Pancreas (tissue), 10 donors: ENCODE measurements around the gene OR5B2. TPM values are rescaled to one million over a fixed set of nuclear protein-coding genes. Genes with fewer than 3 reads are reported as not detected.

Experiments
- ATAC-seq, 4 donors: fragments of 200-7000 bp; cut with Tn5 transposase; one replicate each; pipeline versions ENCODE4 v1.8.0 to v1.9.1; 2020; ENCODE audit warnings: mild to moderate bottlenecking in 4 of 4, moderate library complexity in 4 of 4
- DNase-seq, 6 donors: peaks; one replicate each; pipeline ENCODE4 v3.0.0-alpha.2; 2020
- FAIRE-seq: peaks from 2 replicates; lab custom pipeline; 2012; peaks lifted over from hg19 to GRCh38; lab: Jason Lieb, UNC
- H3K27ac ChIP-seq, 4 donors: fragments of 200-600 bp; sonication (generic); 1 replicate in 3 of 4; 2 replicates in 1 of 4; pipeline versions ENCODE4 v1.5.0 to v1.8.0; 2020
- H3K27me3 ChIP-seq, 4 donors: fragments of 200-600 bp; one replicate each; pipeline ENCODE4 v1.8.0; 2021
- H3K36me3 ChIP-seq, 3 donors: fragments of 200-600 bp; sonication (generic) in 1 of 3; one replicate each; pipeline versions ENCODE4 v1.5.0 to v1.8.0; 2020 to 2021
- H3K4me1 ChIP-seq, 3 donors: fragments of 200-600 bp; one replicate each; pipeline ENCODE4 v1.8.0; 2021
- H3K4me3 ChIP-seq, 4 donors: fragments of 200-600 bp; sonication (generic) in 2 of 4; one replicate each; pipeline versions ENCODE4 v1.5.0 to v1.8.0; 2020 to 2021
- H3K9me3 ChIP-seq, 4 donors: fragments of 200-600 bp; one replicate each; pipeline ENCODE4 v1.8.0; 2021
- WGBS, 2 donors: extraction: QIAGEN DNeasy Blood & Tissue Kit; methylation state at CpG; one replicate each; pipeline ENCODE4 v1.1.7; 2013; 5-methylcytosine and 5-hydroxymethylcytosine counted together
- intact Hi-C, 3 donors: fragments of 100-400 bp; cut with DNase I; formaldehyde crosslinking; loops; one replicate each; pipeline versions ENCODE4 v1.11.1 to v1.14.2; 2022
- polyA plus RNA-seq, 2 donors: library from polyadenylated mRNA; stranded (reverse); fragments of 200-250 nt; gene quantifications; one replicate each; pipeline ENCODE4 v1.2.3, GENCODE V29; 2013
- total RNA-seq, 6 donors: library from RNA; stranded (reverse); fragmentation: NEBNext Ultra II Directional in 4 of 6; extraction: Animal tissue kit (Norgen Biotek cat#: 25700) in 4 of 6; gene quantifications; one replicate each; pipeline versions ENCODE4 v1.2.1 to v1.2.4, GENCODE V29; 2021 to 2023
- TF ChIP-seq, protein P1 (sequence below), 4 donors: fragments of 200-600 bp; sonication (generic) in 3 of 4; IDR thresholded peaks; one replicate each; pipeline versions ENCODE4 v1.5.0 to v1.8.0; 2021; ENCODE audit warnings: antibody characterized with exemption in 4 of 4
- donor health status: healthy with polysubstance abuse.
- donor health status: DM: no; HTN: no; CAD: no; lungs with moderate emphysema.
- donor health status: DM: no; HTN: no; CAD: no.
- donor health status: control.
- donor health status: control.
- donor health status: Bipolar disorder and iron deficiency.
- donor health status: DM: yes; HTN: yes; CAD: no.
- donor health status: DM: no; HTN: no; CAD: no.
- donor health status: DM: no; HTN: no; CAD: no.
- donor health status: DM: yes; HTN: yes; CAD: no.

Gene OR5B2
- total and polyA plus RNA-seq, 8 donors, result not detected

GRCh38 chr11:58446294-58446693 is 18.4 kb upstream of the OR5B2 start:
- FAIRE-seq (no peak), DNase-seq (no peak), ATAC-seq (no peak)
- H3K9me3 ChIP-seq, result no peaks in the 10 kb centered on the region
- no peak overlapping the region for H3K4me3 ChIP-seq
- no peaks in the 10 kb centered on the region for H3K36me3 ChIP-seq
- TF ChIP-seq, protein P1, sequence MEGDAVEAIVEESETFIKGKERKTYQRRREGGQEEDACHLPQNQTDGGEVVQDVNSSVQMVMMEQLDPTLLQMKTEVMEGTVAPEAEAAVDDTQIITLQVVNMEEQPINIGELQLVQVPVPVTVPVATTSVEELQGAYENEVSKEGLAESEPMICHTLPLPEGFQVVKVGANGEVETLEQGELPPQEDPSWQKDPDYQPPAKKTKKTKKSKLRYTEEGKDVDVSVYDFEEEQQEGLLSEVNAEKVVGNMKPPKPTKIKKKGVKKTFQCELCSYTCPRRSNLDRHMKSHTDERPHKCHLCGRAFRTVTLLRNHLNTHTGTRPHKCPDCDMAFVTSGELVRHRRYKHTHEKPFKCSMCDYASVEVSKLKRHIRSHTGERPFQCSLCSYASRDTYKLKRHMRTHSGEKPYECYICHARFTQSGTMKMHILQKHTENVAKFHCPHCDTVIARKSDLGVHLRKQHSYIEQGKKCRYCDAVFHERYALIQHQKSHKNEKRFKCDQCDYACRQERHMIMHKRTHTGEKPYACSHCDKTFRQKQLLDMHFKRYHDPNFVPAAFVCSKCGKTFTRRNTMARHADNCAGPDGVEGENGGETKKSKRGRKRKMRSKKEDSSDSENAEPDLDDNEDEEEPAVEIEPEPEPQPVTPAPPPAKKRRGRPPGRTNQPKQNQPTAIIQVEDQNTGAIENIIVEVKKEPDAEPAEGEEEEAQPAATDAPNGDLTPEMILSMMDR (IDR thresholded peaks at IDR 0.05), result no peak
- H3K27me3 ChIP-seq, result no peaks in the 10 kb centered on the region
- 66 to 73% methylated on average over 6 of the region's 6 CpGs for WGBS, 2 donors
- no peak overlapping the region for H3K27ac ChIP-seq
- intact Hi-C loops, result no loop called here
- H3K4me1 ChIP-seq, result no peaks in the 10 kb centered on the region

GRCh38 chr11:58444300-58444699 is 16.4 kb upstream of the OR5B2 start:
- TF ChIP-seq, protein P1 (IDR thresholded peaks at IDR 0.05), result no peak
- no peak overlapping the region for H3K4me3 ChIP-seq
- no peak for ATAC-seq
- WGBS, 2 donors, result 66 to 84% methylated on average over 2 of the region's 2 CpGs
- no peak for DNase-seq
- no peaks in the 10 kb centered on the region for H3K27me3 ChIP-seq
- no peaks in the 10 kb centered on the region for H3K4me1 ChIP-seq
- intact Hi-C loops, result no loop called here
- no peak overlapping the region for H3K27ac ChIP-seq
- no peak for FAIRE-seq
- H3K36me3 ChIP-seq, result no peaks in the 10 kb centered on the region
- H3K9me3 ChIP-seq, result no peaks in the 10 kb centered on the region

DNA sequence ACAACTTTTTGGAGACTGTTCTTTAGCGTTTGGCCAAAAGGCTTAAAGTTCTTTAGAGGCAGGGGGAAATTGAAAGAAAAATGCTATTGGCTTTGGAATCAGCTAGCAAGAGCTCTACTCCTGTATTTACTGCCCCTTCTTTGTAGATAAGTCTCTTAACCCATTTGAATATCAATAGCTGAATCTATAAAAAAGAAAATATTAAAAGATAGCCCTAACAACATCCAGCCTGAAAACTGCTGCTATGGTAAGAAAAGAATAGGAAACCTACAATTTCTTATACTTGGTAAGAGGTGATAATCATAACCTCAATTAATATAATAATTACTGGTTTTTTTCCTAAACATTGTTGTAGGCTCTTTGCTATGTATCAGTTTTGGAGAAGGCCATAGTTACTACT is 14.2 kb upstream of the OR5B2 start, which contains the start of gene OR5B12:
Gene OR5B12 (minus strand): TSS at position 101 of the 400 bp plus-strand sequence. CDS start 2,085 bp downstream, outside the sequence.
- WGBS, 2 donors, result 60 to 71% methylated on average over 1 of the region's 1 CpG
- Histone ChIP-seq H3K27ac (no peak within 1 kb of the TSS), H3K4me1 (no peaks in the 10 kb centered on the region), H3K4me3 (no peak within 1 kb of the TSS), H3K27me3 (no peaks in the 10 kb centered on the region), H3K9me3 (no peaks in the 10 kb centered on the region), H3K36me3 (no peaks in the 10 kb centered on the region)
- ATAC-seq (no peak), FAIRE-seq (no peak), DNase-seq (no peak)
- intact Hi-C loops, result no loop called here
- TF ChIP-seq, protein P1 (IDR thresholded peaks at IDR 0.05), result no peak

GRCh38 chr11:58438486-58438885 is 10.6 kb upstream of the OR5B2 start:
- ATAC-seq (no peak), DNase-seq (no peak), FAIRE-seq (no peak)
- TF ChIP-seq, protein P1 (IDR thresholded peaks at IDR 0.05), result no peak
- no peaks in the 10 kb centered on the region for H3K27me3 ChIP-seq
- H3K9me3 ChIP-seq, result no peaks in the 10 kb centered on the region
- 14 to 35% methylated on average over 4 of the region's 4 CpGs for WGBS, 2 donors
- no peak overlapping the region for H3K27ac ChIP-seq
- no peak overlapping the region for H3K4me3 ChIP-seq
- intact Hi-C loops, result no loop called here
- H3K4me1 ChIP-seq, result no peaks in the 10 kb centered on the region
- H3K36me3 ChIP-seq, result no peaks in the 10 kb centered on the region

DNA sequence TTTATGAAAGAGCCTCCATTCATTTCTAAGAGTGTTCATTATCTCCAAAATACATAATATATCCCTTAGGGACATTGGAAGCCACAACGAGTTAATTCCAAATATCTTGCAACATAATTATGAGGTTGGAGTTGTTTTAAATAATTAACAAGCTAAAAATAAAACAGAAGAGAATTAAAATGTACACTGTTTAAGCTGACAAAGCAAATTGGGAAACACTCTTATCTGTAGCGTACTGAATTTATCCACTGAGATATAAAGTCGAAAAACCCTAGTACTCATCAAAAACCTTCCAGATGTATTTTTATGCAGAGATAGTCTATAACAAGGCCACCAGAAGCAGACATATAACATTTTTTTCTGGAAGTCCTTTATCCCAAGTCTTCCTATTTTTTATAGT is 6.3 kb upstream of the OR5B2 start:
- DNase-seq (no peak), FAIRE-seq (no peak), ATAC-seq (no peak)
- intact Hi-C loops, result no loop called here
- H3K27ac ChIP-seq, result no peak overlapping the region
- H3K36me3 ChIP-seq, result no peaks in the 10 kb centered on the region
- TF ChIP-seq, protein P1 (IDR thresholded peaks at IDR 0.05), result no peak
- no peaks in the 10 kb centered on the region for H3K4me1 ChIP-seq
- no peak overlapping the region for H3K4me3 ChIP-seq
- 64 to 74% methylated on average over 3 of the region's 3 CpGs for WGBS, 2 donors
- H3K9me3 ChIP-seq, result no peaks in the 10 kb centered on the region
- H3K27me3 ChIP-seq, result no peaks in the 10 kb centered on the region
